Nucleus accumbens (tissue), 56 donors: ENCODE data around the gene DHPS.
A peak's percentile ranks its signal among the peaks of the same experiment; 100 is the strongest.

Experiments
- DNase-seq, 56 donors: peaks; one replicate each; lab custom pipeline; 2025; lab: John Stamatoyannopoulos, UW

DHPS gene

GRCh38 chr19:12676384-12676792, 5.3 kb downstream of the DHPS start:
- peak in 46 of 56 donors; percentile 4 to 84 (median 36) for DNase-seq

GRCh38 chr19:12675940-12676339, 5.7 kb downstream of the DHPS start:
- no peak for DNase-seq

- DNase-seq: no peak
Observed at GRCh38 chr19:12675399-12675798, 6.3 kb downstream of the DHPS start.

- no peak for DNase-seq
Observed at GRCh38 chr19:12672744-12673143, 8.9 kb downstream of the DHPS start.

- DNase-seq: peak in 1 of 56 donors; percentile 38
Observed at GRCh38 chr19:12670159-12670928, 11.3 kb downstream of the DHPS start.

GRCh38 chr19:12669270-12670158, 12.2 kb downstream of the DHPS start:
- peak in 54 of 56 donors; percentile 32 to 88 (median 76) for DNase-seq

GRCh38 chr19:12668932-12669269, 12.8 kb downstream of the DHPS start:
- DNase-seq: peak in 32 of 56 donors; percentile 38 to 78 (median 65)

- no peak for DNase-seq
Observed at GRCh38 chr19:12668346-12668745, 13.3 kb downstream of the DHPS start.

GRCh38 chr19:12667731-12668302, 13.9 kb downstream of the DHPS start:
- DNase-seq: no peak

GRCh38 chr19:12666265-12667048, 15.2 kb downstream of the DHPS start, which contains the start of the genes MAN2B1 and WDR83:
MAN2B1 (minus strand) TSS chr19:12666742; CDS start chr19:12666701, 41 bp downstream.
WDR83 (plus strand) TSS chr19:12666807; CDS start chr19:12669791, 2,984 bp downstream.
- peak in 50 of 56 donors; percentile 15 to 84 (median 56) for DNase-seq

- DNase-seq: peak in 1 of 56 donors; percentile 4
Observed at GRCh38 chr19:12665671-12666264, 15.9 kb downstream of the DHPS start.

GRCh38 chr19:12665281-12665573, 16.5 kb downstream of the DHPS start:
- DNase-seq: peak in 15 of 56 donors; percentile 2 to 42 (median 13)

GRCh38 chr19:12664406-12665280, 17.0 kb downstream of the DHPS start:
- no peak for DNase-seq

- DNase-seq: peak in 18 of 56 donors; percentile 1 to 56 (median 18)
Observed at GRCh38 chr19:12660980-12661379, 20.7 kb downstream of the DHPS start.

GRCh38 chr19:12657966-12658365, 23.7 kb downstream of the DHPS start:
- no peak for DNase-seq

- peak in 1 of 56 donors; percentile 3 for DNase-seq
Observed at GRCh38 chr19:12656899-12657571, 24.6 kb downstream of the DHPS start.

- no peak for DNase-seq
Observed at GRCh38 chr19:12655546-12655945, 26.1 kb downstream of the DHPS start.

- DNase-seq: no peak
Observed at GRCh38 chr19:12652219-12652618, 29.5 kb downstream of the DHPS start.
